B cell (primary cell): ENCODE data around the gene CCBE1. TPM values are rescaled to one million over a fixed set of nuclear protein-coding genes. Genes with fewer than 3 reads are reported as not detected.

ENCODE experiments used
- ATAC-seq: fragments of 200-7000 bp; cut with Tn5 transposase; one replicate; pipeline ENCODE4 v1.10.0; 2021; ENCODE audit warnings: low read depth, mild to moderate bottlenecking, moderate number of reproducible peaks, moderate library complexity
- CTCF ChIA-PET: fragments of 350-600 bp; sonication (Branson Sonifier 250); formaldehyde crosslinking; loops from one replicate; lab custom pipeline; 2021; ENCODE audit warnings: antibody characterized with exemption, inconsistent platforms; lab: Charles Lee
- POLR2A ChIA-PET: fragments of 350-600 bp; sonication (Branson Sonifier 250); formaldehyde crosslinking; loops from one replicate; lab custom pipeline; 2021; ENCODE audit warnings: antibody characterized with exemption; lab: Charles Lee
- DNase-seq: peaks from one replicate; pipeline ENCODE4 v3.0.0; 2013
- H2AFZ ChIP-seq: 2 replicates; pipeline ENCODE4 v1.6.1; 2012; ENCODE audit warnings: mild to moderate bottlenecking, low read depth, low read length; ENCODE audit not compliant: insufficient read depth, poor library complexity, severe bottlenecking
- H3K27ac ChIP-seq, 2 donors: 1 replicate in 1 of 2; 2 replicates in 1 of 2; pipeline ENCODE4 v1.5.1; 2012 to 2013; ENCODE audit warnings: low read length in 2 of 2, mild to moderate bottlenecking in 2 of 2, moderate library complexity in 1 of 2
- H3K27me3 ChIP-seq, 4 experiments: fragments of 200-600 bp in 1 of 4; sonication (generic) in 1 of 4; replicated peaks in 1 of 4; 1 replicate in 2 of 4; 2 replicates in 2 of 4; pipeline versions ENCODE4 v1.6.1 to v1.7.0; 2013 to 2016; ENCODE audit warnings: low read length in 3 of 4, mild to moderate bottlenecking in 2 of 4, mixed read lengths in 1 of 4, moderate library complexity in 1 of 4; ENCODE audit not compliant: insufficient read depth in 4 of 4, control insufficient read depth in 3 of 4; ENCODE audit errors: control extremely low read depth in 1 of 4
- H3K36me3 ChIP-seq, 2 experiments: replicated peaks in 1 of 2; 1 replicate in 1 of 2; 2 replicates in 1 of 2; pipeline versions ENCODE4 v1.6.1 to v1.7.1; 2013; ENCODE audit warnings: low read length in 1 of 2; ENCODE audit not compliant: insufficient read depth in 2 of 2, control insufficient read depth in 1 of 2; ENCODE audit errors: control extremely low read depth in 1 of 2, extremely low read depth in 1 of 2
- H3K4me1 ChIP-seq, 2 donors: fragments of 200-600 bp in 1 of 2; sonication (generic) in 1 of 2; 1 replicate in 1 of 2; 2 replicates in 1 of 2; pipeline versions ENCODE4 v1.5.1 to v1.6.1; 2013 to 2017; ENCODE audit warnings: low read length in 2 of 2; ENCODE audit not compliant: control insufficient read depth in 2 of 2, insufficient read depth in 2 of 2
- H3K4me2 ChIP-seq: replicated peaks from 2 replicates; pipeline ENCODE3; 2012; ENCODE audit warnings: mild to moderate bottlenecking, low read depth, low read length; ENCODE audit not compliant: poor library complexity, severe bottlenecking
- H3K4me3 ChIP-seq, 5 experiments: fragments of 200-600 bp in 1 of 5; sonication (generic) in 1 of 5; 1 replicate in 3 of 5; 2 replicates in 2 of 5; pipeline versions ENCODE4 v1.5.1 to v1.7.0; 2011 to 2016; ENCODE audit warnings: low read length in 4 of 5, mild to moderate bottlenecking in 4 of 5, low read depth in 2 of 5, control low read depth in 1 of 5, moderate library complexity in 1 of 5; ENCODE audit not compliant: insufficient read depth in 1 of 5; ENCODE audit errors: control extremely low read depth in 1 of 5, extremely low read depth in 1 of 5
- H3K79me2 ChIP-seq: fragments of 200-600 bp; sonication (generic); one replicate; pipeline ENCODE4 v1.6.0; 2016; ENCODE audit warnings: low read length; ENCODE audit not compliant: control insufficient read depth, insufficient read depth
- H3K9ac ChIP-seq: fragments of 200-600 bp; sonication (generic); 2 replicates; pipeline ENCODE4 v1.6.1; 2017; ENCODE audit warnings: mild to moderate bottlenecking, low read length, moderate library complexity
- H3K9me3 ChIP-seq, 3 donors: one replicate each; pipeline versions ENCODE4 v1.6.1 to v1.7.1; 2013; ENCODE audit warnings: low read length in 2 of 3; ENCODE audit not compliant: control insufficient read depth in 2 of 3, insufficient read depth in 1 of 3; ENCODE audit errors: control extremely low read depth in 1 of 3
- H4K20me1 ChIP-seq: 2 replicates; pipeline ENCODE4 v1.6.0; 2012; ENCODE audit warnings: mild to moderate bottlenecking, low read length; ENCODE audit not compliant: insufficient read depth, control insufficient read depth, poor library complexity, severe bottlenecking
- H3K27ac Mint-ChIP-seq: one replicate; pipeline ENCODE4 v1.8.0; 2021; ENCODE audit warnings: mixed read lengths
- H3K27me3 Mint-ChIP-seq: one replicate; pipeline ENCODE4 v1.8.0; 2021; ENCODE audit warnings: mixed read lengths
- H3K4me1 Mint-ChIP-seq: one replicate; pipeline ENCODE4 v1.8.0; 2021; ENCODE audit warnings: mixed read lengths
- H3K4me3 Mint-ChIP-seq: one replicate; pipeline ENCODE4 v1.8.0; 2021; ENCODE audit warnings: mixed read lengths
- H3K9me3 Mint-ChIP-seq: one replicate; pipeline ENCODE4 v1.8.0; 2022; ENCODE audit warnings: mixed read lengths; ENCODE audit not compliant: insufficient read depth
- EZH2 ChIP-seq: IDR thresholded peaks from 2 replicates; pipeline ENCODE4 v1.6.1; 2012; ENCODE audit warnings: borderline replicate concordance, low read depth, mild to moderate bottlenecking, moderate library complexity, low read length; ENCODE audit not compliant: insufficient read depth, poor library complexity, severe bottlenecking
- WGBS: methylation state at CpG from one replicate; pipeline ENCODE4 v1.1.5; 2013; ENCODE audit warnings: missing lambda C conversion rate; ENCODE audit not compliant: insufficient coverage; 5-methylcytosine and 5-hydroxymethylcytosine counted together
- intact Hi-C: fragments of 100-400 bp; cut with micrococcal nuclease; formaldehyde crosslinking; loops from one replicate; pipeline ENCODE4 v1.10.0; 2022
- polyA plus RNA-seq: library from polyadenylated mRNA; depleted of rRNA; stranded (reverse); fragments of >200 nt; gene quantifications from 2 replicates; pipeline ENCODE4 v1.2.3, GENCODE V29; 2012
- total RNA-seq, 2 donors: library from RNA; stranded (reverse); fragments of 120-200 nt in 1 of 2; gene quantifications; 1 replicate in 1 of 2; 2 replicates in 1 of 2; pipeline versions ENCODE4 v1.2.3 to v1.2.4, GENCODE V29; 2013 to 2022
- TF ChIP-seq, protein P1 (sequence below): fragments of 200-600 bp; IDR thresholded peaks from one replicate; pipeline ENCODE4 v1.8.0; 2022; ENCODE audit warnings: antibody characterized with exemption, mild to moderate bottlenecking

Gene CCBE1
- total and polyA plus RNA-seq, 2 donors (not counting 1 experiment from before 2014, with no cell fraction given): not detected

DNA sequence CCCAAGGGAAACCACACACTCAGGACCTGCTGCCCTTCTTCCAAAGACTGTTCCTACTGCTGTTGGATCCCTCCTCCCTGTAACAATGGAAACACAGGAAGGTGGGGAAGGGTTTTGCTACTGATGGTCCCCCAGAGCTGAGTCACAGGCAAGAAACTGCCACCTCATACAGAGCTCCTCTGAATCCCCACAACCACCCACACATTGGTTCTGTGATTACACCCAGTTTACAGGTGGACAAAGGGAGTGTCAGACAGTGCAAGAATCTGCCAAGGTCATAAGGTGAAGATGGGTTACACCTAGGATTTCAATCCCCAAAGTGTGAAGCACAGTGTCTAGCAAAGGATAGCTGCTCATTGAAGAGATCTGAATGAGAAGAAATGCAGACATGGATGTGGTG, 196.5 kb downstream of the CCBE1 start:
- intact Hi-C loops: no loop called here
- CTCF ChIA-PET: no interaction called here
- H3K9ac ChIP-seq: no peak overlapping the region

DNA sequence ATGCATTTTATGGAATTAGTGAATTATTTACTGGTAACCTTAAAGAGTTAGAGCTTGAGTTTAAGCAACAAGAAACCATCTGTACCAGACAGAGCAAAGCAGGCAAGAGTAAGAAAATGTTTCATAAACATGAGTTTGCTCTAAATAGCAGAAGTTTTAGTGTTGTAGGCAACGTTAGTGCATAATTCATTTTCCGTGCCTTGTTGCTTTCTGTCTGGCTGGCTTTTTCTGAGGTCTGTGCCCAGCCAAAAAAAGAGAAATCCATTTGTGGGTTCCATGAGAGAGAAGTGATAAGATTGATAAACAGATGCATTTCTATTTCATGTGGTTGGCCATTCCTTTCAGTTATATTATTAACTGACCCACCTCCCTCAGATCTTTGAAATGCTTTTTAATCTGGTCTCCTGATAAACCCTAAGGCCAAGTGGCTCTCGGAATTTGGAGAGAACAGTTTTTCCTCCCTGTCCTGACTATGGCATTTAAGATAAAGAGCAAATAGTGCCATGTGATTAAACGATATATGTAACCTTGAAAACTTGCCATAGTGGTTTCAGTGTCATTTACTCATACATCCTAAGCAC, 198.6 kb downstream of the CCBE1 start:
- Mint-ChIP-seq H3K4me1 (no peaks in the 10 kb centered on the region), H3K4me3 (no peak overlapping the region), H3K27me3 (peaks cover 12% of the 10 kb centered on the region), H3K9me3 (peaks cover 2% of the 10 kb centered on the region), H3K27ac (no peak overlapping the region)
- no peaks in the 10 kb centered on the region for H3K4me1 ChIP-seq
- ChIA-PET POLR2A (no interaction called here), CTCF (no interaction called here)
- intact Hi-C loops: no loop called here
- ATAC-seq (no peak), DNase-seq (no peak)
- no peaks in the 10 kb centered on the region for H3K79me2 ChIP-seq
- H3K27me3 ChIP-seq: no peaks in the 10 kb centered on the region
- no peak overlapping the region for H3K9ac ChIP-seq
- no peak overlapping the region for H2AFZ ChIP-seq
- H3K36me3 ChIP-seq: no peaks in the 10 kb centered on the region
- H3K4me2 ChIP-seq: no peak overlapping the region
- H4K20me1 ChIP-seq: no peaks in the 10 kb centered on the region
- no peak overlapping the region for H3K27ac ChIP-seq
- peaks cover 0 to 9% (median 0%) of the 10 kb centered on the region in 3 donors for H3K9me3 ChIP-seq
- no peak overlapping the region for H3K4me3 ChIP-seq
- WGBS: 60% methylated on average over 2 of the region's 4 CpGs
- TF ChIP-seq, protein P1, sequence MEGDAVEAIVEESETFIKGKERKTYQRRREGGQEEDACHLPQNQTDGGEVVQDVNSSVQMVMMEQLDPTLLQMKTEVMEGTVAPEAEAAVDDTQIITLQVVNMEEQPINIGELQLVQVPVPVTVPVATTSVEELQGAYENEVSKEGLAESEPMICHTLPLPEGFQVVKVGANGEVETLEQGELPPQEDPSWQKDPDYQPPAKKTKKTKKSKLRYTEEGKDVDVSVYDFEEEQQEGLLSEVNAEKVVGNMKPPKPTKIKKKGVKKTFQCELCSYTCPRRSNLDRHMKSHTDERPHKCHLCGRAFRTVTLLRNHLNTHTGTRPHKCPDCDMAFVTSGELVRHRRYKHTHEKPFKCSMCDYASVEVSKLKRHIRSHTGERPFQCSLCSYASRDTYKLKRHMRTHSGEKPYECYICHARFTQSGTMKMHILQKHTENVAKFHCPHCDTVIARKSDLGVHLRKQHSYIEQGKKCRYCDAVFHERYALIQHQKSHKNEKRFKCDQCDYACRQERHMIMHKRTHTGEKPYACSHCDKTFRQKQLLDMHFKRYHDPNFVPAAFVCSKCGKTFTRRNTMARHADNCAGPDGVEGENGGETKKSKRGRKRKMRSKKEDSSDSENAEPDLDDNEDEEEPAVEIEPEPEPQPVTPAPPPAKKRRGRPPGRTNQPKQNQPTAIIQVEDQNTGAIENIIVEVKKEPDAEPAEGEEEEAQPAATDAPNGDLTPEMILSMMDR: no peak

More for the DNA sequence above, 196.5 kb downstream of the CCBE1 start:
- POLR2A ChIA-PET: no interaction called here
- Histone ChIP-seq H3K4me1 (no peaks in the 10 kb centered on the region), H3K4me2 (no peak overlapping the region), H3K4me3 (no peak overlapping the region), H3K36me3 (no peaks in the 10 kb centered on the region), H3K9me3 (peaks cover 0 to 9% (median 0%) of the 10 kb centered on the region in 3 donors), H2AFZ (no peak overlapping the region), H3K27me3 (peaks cover 0 to 4% (median 0%) of the 10 kb centered on the region in 4 experiments), H4K20me1 (no peaks in the 10 kb centered on the region), H3K27ac (no peak overlapping the region), H3K79me2 (no peaks in the 10 kb centered on the region)
- H3K27me3 Mint-ChIP-seq: peaks cover 21% of the 10 kb centered on the region
- ATAC-seq (no peak), DNase-seq (no peak)
- H3K4me3 Mint-ChIP-seq: no peak overlapping the region
- TF ChIP-seq, protein P1: no peak
- TF ChIP-seq EZH2: no peak
- H3K4me1 Mint-ChIP-seq: no peaks in the 10 kb centered on the region
- H3K9me3 Mint-ChIP-seq: peaks cover 2% of the 10 kb centered on the region
- H3K27ac Mint-ChIP-seq: no peak overlapping the region
